ENCODE data around the gene SOWAHA. TPM values are rescaled to one million over a fixed set of nuclear protein-coding genes. Genes with fewer than 3 reads are reported as not detected.

Gene SOWAHA
- total RNA-seq = not detected in 2 replicates

- DNase-seq (ENCODE audit: low read depth, low spot score) = no peak
Measured at GRCh38 chr5:132812781-132813598, at the start of gene SOWAHA. Gene SOWAHA (plus strand): TSS chr5:132813302. CDS start chr5:132813622, 320 bp downstream.

- DNase-seq (ENCODE audit: low read depth, low spot score) = no peak
Measured at GRCh38 chr5:132764051-132764450, 49.1 kb upstream of the SOWAHA start.

GRCh38 chr5:132764671-132765238 lies 48.3 kb upstream of the SOWAHA start:
- DNase-seq (ENCODE audit: low read depth, low spot score) = no peak

- DNase-seq (ENCODE audit: low read depth, low spot score) = no peak
Measured at GRCh38 chr5:132765311-132766019, 47.6 kb upstream of the SOWAHA start.

- DNase-seq (ENCODE audit: low read depth, low spot score) = no peak
Measured at GRCh38 chr5:132766020-132766805, 46.9 kb upstream of the SOWAHA start.

- DNase-seq (ENCODE audit: low read depth, low spot score) = no peak
Measured at GRCh38 chr5:132766806-132767055, 46.4 kb upstream of the SOWAHA start.

- DNase-seq (ENCODE audit: low read depth, low spot score) = no peak
Measured at GRCh38 chr5:132767150-132767549, 46.0 kb upstream of the SOWAHA start.

GRCh38 chr5:132768485-132768868 lies 44.6 kb upstream of the SOWAHA start:
- DNase-seq (ENCODE audit: low read depth, low spot score) = no peak

- DNase-seq (ENCODE audit: low read depth, low spot score) = no peak
Measured at GRCh38 chr5:132770476-132771159, 42.5 kb upstream of the SOWAHA start.

GRCh38 chr5:132771503-132771998 lies 41.6 kb upstream of the SOWAHA start:
- no peak for DNase-seq (ENCODE audit: low read depth, low spot score)

GRCh38 chr5:132772291-132773070 lies 40.6 kb upstream of the SOWAHA start:
- no peak for DNase-seq (ENCODE audit: low read depth, low spot score)

GRCh38 chr5:132773114-132773513 lies 40.0 kb upstream of the SOWAHA start:
- no peak for DNase-seq (ENCODE audit: low read depth, low spot score)

- no peak for DNase-seq (ENCODE audit: low read depth, low spot score)
Measured at GRCh38 chr5:132773601-132774355, 39.3 kb upstream of the SOWAHA start.

- no peak for DNase-seq (ENCODE audit: low read depth, low spot score)
Measured at GRCh38 chr5:132774406-132774805, 38.7 kb upstream of the SOWAHA start.

GRCh38 chr5:132774896-132775295 lies 38.2 kb upstream of the SOWAHA start:
- DNase-seq (ENCODE audit: low read depth, low spot score) = no peak

- no peak for DNase-seq (ENCODE audit: low read depth, low spot score)
Measured at GRCh38 chr5:132775476-132775961, 37.6 kb upstream of the SOWAHA start.

- DNase-seq (ENCODE audit: low read depth, low spot score) = no peak
Measured at GRCh38 chr5:132776131-132776937, 36.8 kb upstream of the SOWAHA start.

- DNase-seq (ENCODE audit: low read depth, low spot score) = no peak
Measured at GRCh38 chr5:132776938-132777208, 36.2 kb upstream of the SOWAHA start.

All from pulmonary artery endothelial cell (primary cell).